Kidney epithelial cell (primary cell): ENCODE measurements around the gene PLPP7. TPM values are rescaled to one million over a fixed set of nuclear protein-coding genes. Genes with fewer than 3 reads are reported as not detected.

Experiments
- DNase-seq: peaks from one replicate; pipeline ENCODE4 v3.0.0-alpha.2; 2010; ENCODE audit warnings: low read depth
- H3K27me3 ChIP-seq: 2 replicates; pipeline ENCODE4 v1.6.0; 2011; ENCODE audit warnings: low read length; ENCODE audit not compliant: control insufficient read depth, insufficient read depth
- H3K36me3 ChIP-seq: 2 replicates; pipeline ENCODE4 v1.5.1; 2011; ENCODE audit warnings: low read length; ENCODE audit not compliant: control insufficient read depth, insufficient read depth
- H3K4me3 ChIP-seq: 2 replicates; pipeline ENCODE4 v1.5.1; 2011; ENCODE audit warnings: low read depth, mild to moderate bottlenecking, control low read depth, low read length
- total RNA-seq: library from RNA; depleted of rRNA; stranded (reverse); fragments of >200 nt; gene quantifications from 2 replicates; pipeline ENCODE4 v1.2.3, GENCODE V29; 2015
- TF ChIP-seq, protein P1 (sequence below): IDR thresholded peaks from 2 replicates; pipeline ENCODE4 v1.5.1; 2011; ENCODE audit warnings: mild to moderate bottlenecking, moderate library complexity, low read length, control low read depth, inconsistent platforms; ENCODE audit not compliant: insufficient read depth, poor library complexity, severe bottlenecking

The PLPP7 gene
- total RNA-seq, 1 donor from 2014 or later, result 4.6 TPM

DNA sequence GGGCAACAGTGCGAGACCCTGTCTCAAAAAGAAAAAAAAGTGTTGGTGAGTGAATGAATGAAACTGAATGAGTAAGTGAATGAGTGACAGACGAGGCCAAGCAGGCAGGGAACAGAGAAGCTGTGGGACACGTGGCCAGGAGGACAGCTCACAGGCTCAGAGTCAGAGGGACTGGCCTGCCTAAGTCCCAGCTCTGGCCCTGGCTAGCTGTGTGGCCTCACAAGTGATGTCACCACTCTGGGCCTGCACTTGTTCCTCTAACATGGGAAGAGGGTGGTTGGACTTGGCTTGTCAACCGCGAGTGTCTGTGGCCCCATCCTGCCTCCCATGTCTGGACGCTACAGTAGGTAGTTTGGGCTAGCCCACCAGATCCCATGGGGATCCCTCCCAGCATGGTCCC lies 4.7 kb upstream of the PLPP7 start:
- TF ChIP-seq, protein P1, sequence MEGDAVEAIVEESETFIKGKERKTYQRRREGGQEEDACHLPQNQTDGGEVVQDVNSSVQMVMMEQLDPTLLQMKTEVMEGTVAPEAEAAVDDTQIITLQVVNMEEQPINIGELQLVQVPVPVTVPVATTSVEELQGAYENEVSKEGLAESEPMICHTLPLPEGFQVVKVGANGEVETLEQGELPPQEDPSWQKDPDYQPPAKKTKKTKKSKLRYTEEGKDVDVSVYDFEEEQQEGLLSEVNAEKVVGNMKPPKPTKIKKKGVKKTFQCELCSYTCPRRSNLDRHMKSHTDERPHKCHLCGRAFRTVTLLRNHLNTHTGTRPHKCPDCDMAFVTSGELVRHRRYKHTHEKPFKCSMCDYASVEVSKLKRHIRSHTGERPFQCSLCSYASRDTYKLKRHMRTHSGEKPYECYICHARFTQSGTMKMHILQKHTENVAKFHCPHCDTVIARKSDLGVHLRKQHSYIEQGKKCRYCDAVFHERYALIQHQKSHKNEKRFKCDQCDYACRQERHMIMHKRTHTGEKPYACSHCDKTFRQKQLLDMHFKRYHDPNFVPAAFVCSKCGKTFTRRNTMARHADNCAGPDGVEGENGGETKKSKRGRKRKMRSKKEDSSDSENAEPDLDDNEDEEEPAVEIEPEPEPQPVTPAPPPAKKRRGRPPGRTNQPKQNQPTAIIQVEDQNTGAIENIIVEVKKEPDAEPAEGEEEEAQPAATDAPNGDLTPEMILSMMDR, result no peak
- peaks cover 36% of the 10 kb centered on the region for H3K27me3 ChIP-seq
- H3K4me3 ChIP-seq, result no peak overlapping the region

DNA sequence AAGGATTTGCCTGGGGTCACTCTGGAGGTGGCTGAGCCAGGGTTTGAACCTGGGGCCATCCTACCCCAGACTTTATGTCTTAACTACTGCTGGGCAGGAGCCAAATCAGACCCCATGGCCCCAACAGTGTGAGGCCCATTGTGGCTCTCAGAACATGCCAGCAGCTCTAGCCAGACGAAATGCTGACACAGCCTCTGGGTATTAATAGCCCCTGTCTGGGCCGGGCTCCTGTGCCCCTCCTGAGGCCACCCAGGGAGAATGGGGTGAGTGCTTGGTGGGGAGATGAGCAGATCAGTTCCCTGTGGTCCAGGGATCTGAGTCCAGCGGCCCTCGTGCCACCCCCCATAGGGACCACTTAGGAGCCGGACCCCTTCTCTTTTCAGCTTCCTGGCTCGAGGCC lies 2.2 kb upstream of the PLPP7 start:
- H3K27me3 ChIP-seq, result peaks cover 18% of the 10 kb centered on the region
- H3K4me3 ChIP-seq, result no peak overlapping the region
- TF ChIP-seq, protein P1, result no peak
- no peak for DNase-seq
- no peaks in the 10 kb centered on the region for H3K36me3 ChIP-seq

More for the DNA sequence above, 4.7 kb upstream of the PLPP7 start:
- H3K36me3 ChIP-seq, result no peaks in the 10 kb centered on the region
- no peak for DNase-seq

DNA sequence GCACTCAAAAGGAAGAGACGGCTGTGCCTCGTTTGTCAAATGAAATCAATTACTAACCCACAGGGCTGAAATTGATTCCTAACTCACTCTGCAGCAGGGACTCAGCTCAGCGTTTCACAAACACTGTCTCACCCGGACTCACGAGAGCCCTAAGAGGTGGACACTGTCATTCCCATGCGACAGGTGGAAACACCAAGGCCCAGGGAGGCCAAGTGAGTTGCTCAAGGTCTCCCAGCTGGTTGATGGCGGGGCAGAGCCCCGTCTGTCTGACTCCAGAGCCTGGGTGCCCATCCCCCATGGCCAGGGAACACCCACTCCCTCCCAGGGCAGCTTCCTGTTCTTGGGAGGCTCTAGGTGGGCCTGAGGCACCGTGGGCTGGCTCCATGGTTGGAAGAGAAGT lies 1.3 kb upstream of the PLPP7 start:
- TF ChIP-seq, protein P1, result no peak
- no peak for DNase-seq
- Histone ChIP-seq H3K4me3 (no peak overlapping the region), H3K27me3 (peaks cover 9% of the 10 kb centered on the region), H3K36me3 (no peaks in the 10 kb centered on the region)

DNA sequence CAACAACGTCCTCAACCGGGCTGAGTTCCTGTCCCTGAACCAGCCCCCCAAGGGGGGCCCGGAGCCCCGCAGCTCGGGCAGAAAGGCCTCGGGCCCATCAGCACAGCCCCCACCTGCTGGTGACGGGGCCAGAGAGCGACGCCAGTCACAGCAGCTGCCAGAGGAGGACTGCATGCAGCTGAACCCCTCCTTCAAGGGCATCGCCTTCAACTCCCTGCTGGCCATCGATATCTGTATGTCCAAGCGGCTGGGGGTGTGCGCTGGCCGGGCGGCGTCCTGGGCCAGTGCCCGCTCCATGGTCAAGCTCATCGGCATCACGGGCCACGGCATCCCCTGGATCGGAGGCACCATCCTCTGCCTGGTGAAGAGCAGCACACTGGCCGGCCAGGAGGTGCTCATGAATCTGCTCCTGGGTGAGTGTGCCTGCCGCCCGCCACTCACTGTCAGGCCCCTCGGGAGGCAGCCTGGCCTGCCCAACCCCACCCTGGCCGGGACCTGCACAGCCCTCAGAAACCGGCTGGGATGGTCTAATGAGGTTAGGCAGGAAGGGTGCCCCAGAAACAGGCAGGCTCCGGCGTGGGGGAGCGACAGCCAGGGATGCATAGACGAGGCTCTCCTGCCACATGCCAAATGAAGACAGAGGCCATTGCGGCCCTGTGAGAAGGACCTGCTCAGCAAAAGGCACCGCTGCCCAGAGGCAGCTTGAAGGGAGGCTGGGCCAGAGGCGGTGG lies 678 bp downstream of the PLPP7 start:
- no peaks in the 10 kb centered on the region for H3K36me3 ChIP-seq
- DNase-seq, result no peak
- no peaks in the 10 kb centered on the region for H3K27me3 ChIP-seq
- H3K4me3 ChIP-seq, result peak overlapping the region; percentile 35
- TF ChIP-seq, protein P1, result no peak

DNA sequence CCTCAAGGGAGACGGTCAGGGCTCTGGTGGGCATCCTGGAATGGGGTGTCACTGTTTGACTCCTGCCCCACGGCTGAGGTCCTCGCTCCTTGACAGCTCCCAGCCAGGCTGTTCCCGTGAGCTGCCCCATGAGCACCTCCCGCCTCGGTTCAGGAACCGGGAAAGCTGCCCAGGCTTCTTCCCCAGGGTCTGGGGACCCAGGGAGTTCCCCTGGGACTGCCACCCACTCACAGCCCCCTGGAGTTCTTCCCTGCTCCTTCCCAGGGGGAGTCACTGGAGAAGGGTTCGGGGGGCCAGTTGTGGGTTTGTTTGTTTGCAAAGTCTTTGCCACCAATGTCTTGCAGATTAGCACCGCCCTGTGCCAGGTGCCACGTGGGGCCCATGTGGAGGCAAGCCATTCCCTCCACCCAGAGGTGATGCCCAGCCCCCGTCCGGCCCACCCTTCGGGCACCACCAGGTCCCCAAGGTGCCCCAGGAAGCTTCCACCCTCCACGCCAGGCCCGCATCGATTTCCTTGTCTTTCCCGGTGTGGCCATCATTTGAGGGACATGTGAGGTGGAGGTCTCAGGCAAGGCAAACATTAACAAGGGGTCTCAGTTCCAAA lies 1.3 kb downstream of the PLPP7 start:
- no peak overlapping the region for H3K4me3 ChIP-seq
- no peaks in the 10 kb centered on the region for H3K27me3 ChIP-seq
- DNase-seq, result no peak
- H3K36me3 ChIP-seq, result no peaks in the 10 kb centered on the region
- TF ChIP-seq, protein P1, result no peak
